ENCODE results near the gene DZIP1. TPM values are rescaled to one million over a fixed set of nuclear protein-coding genes. Genes with fewer than 3 reads are reported as not detected.
A peak's percentile ranks its signal among the peaks of the same experiment; 100 is the strongest.

DZIP1 gene
- polyA plus RNA-seq, 2 of the 4 experiments (the other 2 are of a cell fraction) = 11.5 to 17.1 TPM

GRCh38 chr13:95627590-95627989 lies 16.9 kb downstream of the DZIP1 start:
- WGBS (ENCODE audit: missing lambda C conversion rate) = 87% methylated on average over 1 of the region's 1 CpG
- H3K4me1 ChIP-seq = no peaks in the 10 kb centered on the region
- ChIA-PET POLR2A (no interaction called here), CTCF (interaction anchor here (10.8 kb wide), 1 partner anchor 207 kb away, joined by 101 read pairs; no protein-coding TSS in a partner anchor)
- H3K4me3 ChIP-seq = no peak overlapping the region
- TF ChIP-seq HMGXB4 (CRISPR knock-in tag; IDR thresholded peaks at IDR 0.05; ENCODE audit: borderline replicate concordance) (no peak), MAFK (IDR thresholded peaks at IDR 0.05; ENCODE audit: partially characterized antibody) (peak; percentile 66)
- ATAC-seq = no peak
- H3K9me3 ChIP-seq = 0 out of 3 replicates have a peak, but pooled peaks cover 6% of the 10 kb centered on the region
- H3K4me2 ChIP-seq = no peak overlapping the region
- no peak overlapping the region for H3K27ac ChIP-seq
- no peak for FAIRE-seq
- DNase-seq (ENCODE audit: low read depth in 1 of 2, low spot score in 1 of 2) = no peak

- FAIRE-seq (no peak), ATAC-seq (no peak)
Observed at GRCh38 chr13:95626768-95627167, 17.7 kb downstream of the DZIP1 start.

GRCh38 chr13:95624020-95624419 lies 20.5 kb downstream of the DZIP1 start:
- peak; percentile 59 to 78; a peak in 4 of 6 replicates for ATAC-seq
- Histone ChIP-seq H3K27ac (no peak overlapping the region), H3K4me2 (no peak overlapping the region), H3K9me3 (0 out of 3 replicates have a peak, but pooled peaks cover 6% of the 10 kb centered on the region), H3K4me3 (no peak overlapping the region), H3K4me1 (no peaks in the 10 kb centered on the region)
- 9% methylated on average over 5 of the region's 5 CpGs for WGBS (ENCODE audit: missing lambda C conversion rate)
- POLR2A ChIA-PET = interaction anchor here (0.7 to 1.5 kb wide), 3 partner anchors 19 to 209 kb away, joined by 3 to 5 read pairs (median 5); partner anchors contain the start of gene DNAJC3
- FAIRE-seq = no peak
- CTCF ChIA-PET = interaction anchor here (0.6 to 10.8 kb wide), 36 partner anchors 9 to 943 kb away, joined by 3 to 101 read pairs (median 3); no protein-coding TSS in a partner anchor
- DNase-seq (ENCODE audit: low read depth in 1 of 2, low spot score in 1 of 2) = peak; percentile 25 to 52
- TF ChIP-seq POLR2A (IDR thresholded peaks at IDR 0.05; ENCODE audit: low read length) = no peak
- TF ChIP-seq BCL3 (IDR thresholded peaks at IDR 0.05) = no peak
- no peak for TF ChIP-seq RFX5 (IDR thresholded peaks at IDR 0.05)
- TF ChIP-seq EP300 (IDR thresholded peaks at IDR 0.05) = no peak
- no peak for TF ChIP-seq HEYL (CRISPR knock-in tag; IDR thresholded peaks at IDR 0.05)
- TF ChIP-seq ESRRA (IDR thresholded peaks at IDR 0.05; ENCODE audit: borderline replicate concordance, low read length) = no peak
- TF ChIP-seq BHLHE40 (IDR thresholded peaks at IDR 0.05; ENCODE audit: low read depth, low read length) = no peak
- no peak for TF ChIP-seq ZNF302 (CRISPR knock-in tag; IDR thresholded peaks at IDR 0.05)
- peak; percentile 57 for TF ChIP-seq SMC3 (IDR thresholded peaks at IDR 0.05)
- TF ChIP-seq RAD21 (conservative IDR thresholded peaks at IDR 0.05 in 1 of 2, IDR thresholded peaks at IDR 0.05 in 1 of 2) = peak; percentile 74 to 77
- no peak for TF ChIP-seq ZFP36 (IDR thresholded peaks at IDR 0.05; ENCODE audit: borderline replicate concordance, partially characterized antibody)
- TF ChIP-seq FOXS1 (CRISPR knock-in tag; IDR thresholded peaks at IDR 0.05) = no peak
- TF ChIP-seq CBX2 (IDR thresholded peaks at IDR 0.05; ENCODE audit: borderline replicate concordance, low read depth) = no peak

More at GRCh38 chr13:95626768-95627167, 17.7 kb downstream of the DZIP1 start:
- H3K9me3 ChIP-seq = 0 out of 3 replicates have a peak, but pooled peaks cover 6% of the 10 kb centered on the region
- ChIA-PET CTCF (interaction anchor here (10.8 kb wide), 1 partner anchor 208 kb away, joined by 101 read pairs; no protein-coding TSS in a partner anchor), POLR2A (no interaction called here)
- H3K4me3 ChIP-seq = no peak overlapping the region
- H3K4me1 ChIP-seq = no peaks in the 10 kb centered on the region
- no peak for DNase-seq (ENCODE audit: low read depth in 1 of 2, low spot score in 1 of 2)
- H3K4me2 ChIP-seq = no peak overlapping the region
- no peak overlapping the region for H3K27ac ChIP-seq
- TF ChIP-seq HOXB13 (CRISPR knock-in tag; IDR thresholded peaks at IDR 0.05; ENCODE audit: low read depth) (no peak), MAZ (IDR thresholded peaks at IDR 0.05; ENCODE audit: borderline replicate concordance, low read depth, low read length) (no peak), RNF2 (IDR thresholded peaks at IDR 0.05; ENCODE audit: borderline replicate concordance, low read depth) (no peak), USF2 (IDR thresholded peaks at IDR 0.05) (no peak), REST (IDR thresholded peaks at IDR 0.05) (no peak), TP53 (CRISPR knock-in tag; IDR thresholded peaks at IDR 0.05) (no peak), FOSB (CRISPR knock-in tag; IDR thresholded peaks at IDR 0.05) (no peak)

All from A549 (cell line).